GM06990 (cell line): ENCODE measurements around the gene RFX3.

Experiments
- DNase-seq: peaks from one replicate; pipeline ENCODE4 v3.0.0-alpha.2; 2011; ENCODE audit not compliant: insufficient read length; ENCODE audit errors: extremely low read depth
- H3K27me3 ChIP-seq: replicated peaks from 2 replicates; pipeline ENCODE4 v1.6.0; 2011; ENCODE audit warnings: low read length; ENCODE audit not compliant: control insufficient read depth, insufficient read depth
- H3K36me3 ChIP-seq: 2 replicates; pipeline ENCODE4 v1.5.1; 2011; ENCODE audit warnings: low read length; ENCODE audit not compliant: control insufficient read depth, insufficient read depth
- H3K4me3 ChIP-seq: replicated peaks from 2 replicates; pipeline ENCODE4 v1.5.1; 2011; ENCODE audit warnings: low read depth, mild to moderate bottlenecking, control low read depth, low read length
- TF ChIP-seq, protein P1 (sequence below): IDR thresholded peaks from 2 replicates; pipeline ENCODE4 v1.5.1; 2011; ENCODE audit warnings: low read length, control low read depth, mild to moderate bottlenecking, inconsistent platforms; ENCODE audit not compliant: insufficient read depth, poor library complexity, severe bottlenecking

The RFX3 gene

DNA sequence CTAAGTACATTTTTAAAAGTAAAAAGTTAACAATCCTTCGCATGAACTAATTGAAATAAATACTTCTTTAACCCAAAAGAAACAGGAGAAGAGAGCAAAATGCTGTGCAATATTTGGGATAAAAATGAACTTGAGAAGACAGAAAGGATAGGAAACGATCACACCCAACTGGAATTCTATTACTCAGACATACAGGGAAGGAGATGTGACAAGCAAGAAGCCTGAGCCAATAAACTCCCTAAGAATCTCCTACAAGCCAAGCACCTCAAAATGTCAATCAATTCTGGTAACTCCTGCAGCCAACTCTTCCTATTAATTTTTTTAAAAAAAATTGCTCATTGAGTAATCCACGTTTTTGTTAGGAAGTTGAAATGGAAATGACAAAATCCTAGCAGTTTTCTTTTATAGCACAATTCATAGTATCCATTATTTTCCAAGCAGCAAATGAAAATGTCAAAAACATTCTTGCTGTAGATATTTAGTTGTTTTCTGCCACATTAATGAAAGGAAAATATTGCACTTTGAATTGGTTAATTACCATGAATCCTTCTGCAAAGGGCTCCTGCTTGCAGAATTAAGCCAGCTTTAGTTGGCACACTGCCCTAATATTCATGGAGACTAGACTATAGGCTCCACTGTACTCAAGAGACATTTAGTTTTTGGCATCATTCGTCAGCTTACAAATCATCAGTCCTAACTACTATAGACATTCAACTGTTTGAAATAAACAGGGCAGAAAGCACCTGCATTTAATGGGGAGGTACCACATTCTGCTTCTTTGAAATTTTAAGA lies 89.0 kb downstream of the RFX3 start:
- H3K36me3 ChIP-seq = no peaks in the 10 kb centered on the region
- H3K4me3 ChIP-seq = no peak overlapping the region
- TF ChIP-seq, protein P1, sequence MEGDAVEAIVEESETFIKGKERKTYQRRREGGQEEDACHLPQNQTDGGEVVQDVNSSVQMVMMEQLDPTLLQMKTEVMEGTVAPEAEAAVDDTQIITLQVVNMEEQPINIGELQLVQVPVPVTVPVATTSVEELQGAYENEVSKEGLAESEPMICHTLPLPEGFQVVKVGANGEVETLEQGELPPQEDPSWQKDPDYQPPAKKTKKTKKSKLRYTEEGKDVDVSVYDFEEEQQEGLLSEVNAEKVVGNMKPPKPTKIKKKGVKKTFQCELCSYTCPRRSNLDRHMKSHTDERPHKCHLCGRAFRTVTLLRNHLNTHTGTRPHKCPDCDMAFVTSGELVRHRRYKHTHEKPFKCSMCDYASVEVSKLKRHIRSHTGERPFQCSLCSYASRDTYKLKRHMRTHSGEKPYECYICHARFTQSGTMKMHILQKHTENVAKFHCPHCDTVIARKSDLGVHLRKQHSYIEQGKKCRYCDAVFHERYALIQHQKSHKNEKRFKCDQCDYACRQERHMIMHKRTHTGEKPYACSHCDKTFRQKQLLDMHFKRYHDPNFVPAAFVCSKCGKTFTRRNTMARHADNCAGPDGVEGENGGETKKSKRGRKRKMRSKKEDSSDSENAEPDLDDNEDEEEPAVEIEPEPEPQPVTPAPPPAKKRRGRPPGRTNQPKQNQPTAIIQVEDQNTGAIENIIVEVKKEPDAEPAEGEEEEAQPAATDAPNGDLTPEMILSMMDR = no peak
- no peak for DNase-seq
- no peaks in the 10 kb centered on the region for H3K27me3 ChIP-seq

DNA sequence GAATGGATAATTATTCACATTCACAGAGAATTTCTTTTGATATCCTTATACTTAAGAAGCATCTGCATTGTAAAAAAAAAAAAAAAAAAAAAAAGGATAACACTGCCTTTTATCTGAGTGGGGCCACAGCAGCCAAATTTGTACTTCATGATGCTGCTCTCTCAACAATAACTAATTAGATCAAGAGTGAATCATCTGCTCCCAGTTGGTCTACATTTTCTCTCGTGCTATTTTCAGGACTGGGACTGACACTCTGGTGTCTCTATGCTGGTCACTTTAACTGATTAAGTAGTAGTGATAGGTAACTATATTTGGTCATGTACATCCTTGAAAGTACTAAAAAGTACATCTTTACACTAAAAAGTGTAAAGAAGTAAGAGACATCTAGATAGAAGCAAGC lies 90.1 kb downstream of the RFX3 start:
- no peaks in the 10 kb centered on the region for H3K36me3 ChIP-seq
- H3K27me3 ChIP-seq = no peaks in the 10 kb centered on the region
- DNase-seq = no peak
- H3K4me3 ChIP-seq = no peak overlapping the region
- TF ChIP-seq, protein P1 = no peak

DNA sequence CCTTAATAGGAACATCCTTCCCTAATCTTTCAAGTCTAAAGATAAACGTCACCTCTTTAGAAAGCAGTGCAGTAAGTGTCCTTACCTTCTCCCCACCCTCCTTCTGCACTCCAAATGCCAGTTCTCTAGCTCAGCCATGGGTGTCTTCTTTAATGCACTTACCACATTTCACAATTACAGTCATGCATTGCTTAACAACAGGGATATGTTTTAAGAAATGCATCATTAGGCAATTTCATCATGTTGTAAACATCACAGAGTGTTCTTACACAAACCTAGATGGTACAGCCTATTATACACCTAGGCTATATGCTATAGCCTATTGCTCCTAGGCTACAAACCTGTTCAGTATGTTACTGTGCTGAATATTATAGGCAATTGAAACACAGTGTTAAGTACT lies 91.2 kb downstream of the RFX3 start:
- no peaks in the 10 kb centered on the region for H3K36me3 ChIP-seq
- no peak for DNase-seq
- H3K27me3 ChIP-seq = no peaks in the 10 kb centered on the region
- no peak overlapping the region for H3K4me3 ChIP-seq
- TF ChIP-seq, protein P1 = no peak

DNA sequence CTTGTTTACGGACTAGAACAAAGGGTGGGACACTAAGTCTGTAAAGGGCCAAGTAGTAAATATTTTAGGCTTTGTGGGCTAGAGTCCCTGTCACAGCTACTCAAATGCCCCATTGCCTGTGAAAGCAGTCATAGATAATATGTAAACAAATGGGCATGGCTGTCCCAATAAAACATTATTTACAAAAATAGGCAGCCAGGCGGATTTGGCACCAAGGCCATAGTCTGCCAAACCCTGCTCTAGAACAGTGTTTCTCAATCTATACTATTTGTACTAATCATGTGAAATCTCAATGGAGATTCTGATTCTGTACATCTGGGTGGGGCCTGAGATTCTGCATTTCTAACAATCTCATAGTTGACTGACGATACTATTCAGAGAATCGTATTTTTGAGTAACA lies 92.0 kb downstream of the RFX3 start:
- no peaks in the 10 kb centered on the region for H3K36me3 ChIP-seq
- TF ChIP-seq, protein P1 = no peak
- no peak for DNase-seq
- H3K27me3 ChIP-seq = no peaks in the 10 kb centered on the region
- H3K4me3 ChIP-seq = no peak overlapping the region

DNA sequence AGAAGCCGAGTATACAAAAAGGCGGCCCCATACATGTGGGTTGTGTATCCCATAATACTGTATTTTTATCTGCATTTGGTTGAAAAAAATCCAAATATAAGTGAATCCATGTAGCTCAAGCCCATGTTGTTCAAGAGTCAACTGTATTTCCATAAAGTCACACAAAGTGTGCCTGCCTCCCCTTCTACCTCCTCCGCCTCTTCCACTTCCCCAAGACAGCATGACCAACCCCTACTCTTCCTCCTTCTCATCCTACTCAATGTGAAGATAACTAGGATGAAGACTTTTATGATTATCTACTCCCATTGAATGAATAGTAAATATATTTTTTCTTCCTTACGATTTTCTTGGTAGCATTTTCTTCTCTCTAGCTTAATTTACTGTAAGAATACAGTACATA lies 92.7 kb downstream of the RFX3 start:
- DNase-seq = no peak
- TF ChIP-seq, protein P1 = no peak
- H3K27me3 ChIP-seq = no peaks in the 10 kb centered on the region

DNA sequence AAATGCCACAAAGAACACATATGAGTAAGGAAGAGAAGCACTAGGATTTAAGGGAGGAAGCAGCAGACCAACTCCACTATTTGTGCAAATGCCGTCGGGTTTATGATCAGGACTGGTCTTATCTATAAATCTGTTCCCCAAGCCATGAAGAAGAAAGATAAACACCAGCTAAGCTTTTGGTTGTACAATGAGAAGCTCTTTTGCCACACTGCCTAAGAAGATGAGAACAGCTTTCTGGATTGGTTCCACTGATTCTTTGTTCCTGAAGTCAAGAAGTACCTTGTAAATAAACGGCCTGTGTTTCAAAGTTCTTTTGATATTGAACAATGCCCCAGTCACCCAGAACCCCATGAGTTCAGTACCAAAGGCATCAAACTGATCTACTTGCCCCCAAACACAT lies 93.9 kb downstream of the RFX3 start:
- Histone ChIP-seq H3K36me3 (no peaks in the 10 kb centered on the region), H3K27me3 (no peaks in the 10 kb centered on the region), H3K4me3 (no peak overlapping the region)
- TF ChIP-seq, protein P1 = no peak
- no peak for DNase-seq

More for the DNA sequence above, 92.7 kb downstream of the RFX3 start:
- Histone ChIP-seq H3K4me3 (no peak overlapping the region), H3K36me3 (no peaks in the 10 kb centered on the region)
